ENCODE measurements around the gene HOXA3.

- no peak for TF ChIP-seq CTCF (IDR thresholded peaks at IDR 0.05)
- TF ChIP-seq POLR2A (IDR thresholded peaks at IDR 0.05), result no peak
Measured at GRCh38 chr7:27160145-27160545, 7.8 kb upstream of the HOXA3 start.

All from lower leg skin (tissue), 3 donors.